ENCODE measurements around the gene ZNF821. TPM values are rescaled to one million over a fixed set of nuclear protein-coding genes. Genes with fewer than 3 reads are reported as not detected.

Gene ZNF821, protein sequence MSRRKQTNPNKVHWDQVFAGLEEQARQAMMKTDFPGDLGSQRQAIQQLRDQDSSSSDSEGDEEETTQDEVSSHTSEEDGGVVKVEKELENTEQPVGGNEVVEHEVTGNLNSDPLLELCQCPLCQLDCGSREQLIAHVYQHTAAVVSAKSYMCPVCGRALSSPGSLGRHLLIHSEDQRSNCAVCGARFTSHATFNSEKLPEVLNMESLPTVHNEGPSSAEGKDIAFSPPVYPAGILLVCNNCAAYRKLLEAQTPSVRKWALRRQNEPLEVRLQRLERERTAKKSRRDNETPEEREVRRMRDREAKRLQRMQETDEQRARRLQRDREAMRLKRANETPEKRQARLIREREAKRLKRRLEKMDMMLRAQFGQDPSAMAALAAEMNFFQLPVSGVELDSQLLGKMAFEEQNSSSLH
- 4.1 and 4.6 TPM in 2 replicates for total RNA-seq

GRCh38 chr16:71883849-71884638, at the start of gene ZNF821:
ZNF821 (minus strand) TSS chr16:71884182; CDS start chr16:71879946, 4,236 bp downstream.

GRCh38 chr16:71894921-71895678, 11.1 kb upstream of the ZNF821 start, which contains the start of gene IST1:
IST1 (plus strand) TSS chr16:71895531; CDS start chr16:71915641, 20,110 bp downstream.

GRCh38 chr16:71845639-71846430, 38.1 kb downstream of the ZNF821 start, which contains the start of gene ATXN1L:
ATXN1L (plus strand) TSS chr16:71845976; CDS start chr16:71849741, 3,765 bp downstream.

Other genes starting within 250 kb of the ZNF821 start
- gene PHLPP2, start 159.5 kb downstream of the ZNF821 start, total RNA-seq = 7.7 and 7.8 TPM in 2 replicates
- gene AP1G1, start 75.3 kb downstream of the ZNF821 start, total RNA-seq = 76.6 and 78.1 TPM in 2 replicates
- gene ATXN1L, start 38.2 kb downstream of the ZNF821 start, total RNA-seq = 8.6 and 13.9 TPM in 2 replicates
- 206 and 207 TPM in 2 replicates for gene IST1, start 11.3 kb upstream of the ZNF821 start, total RNA-seq
- under 0.01 TPM in 1 of 2 replicates, not detected in the other for gene PKD1L3, start 116.2 kb upstream of the ZNF821 start, total RNA-seq
- gene DHODH, start 124.6 kb upstream of the ZNF821 start, total RNA-seq = 3.0 and 3.8 TPM in 2 replicates
- gene HP, start 170.3 kb upstream of the ZNF821 start, total RNA-seq = not detected in 2 replicates
- gene HPR, start 179.0 kb upstream of the ZNF821 start, total RNA-seq = not detected in 2 replicates
- 6.9 and 13.5 TPM in 2 replicates for gene TXNL4B, start 209.4 kb upstream of the ZNF821 start, total RNA-seq
- 54.3 and 92.8 TPM in 2 replicates for gene DHX38, start 209.7 kb upstream of the ZNF821 start, total RNA-seq